Stimulated activated CD4-positive, alpha-beta T cell treated with anti-CD3 and anti-CD28 coated beads, TNF-alpha, amount 100 ng/mL, for 4 hours (primary cell): ENCODE measurements around the gene HOXC11.

Experiments used
- DNase-seq, 3 experiments: peaks; one replicate each; pipeline ENCODE4 v3.0.0-alpha.2; 2020; ENCODE audit warnings: low read depth in 3 of 3

HOXC11 gene

DNA sequence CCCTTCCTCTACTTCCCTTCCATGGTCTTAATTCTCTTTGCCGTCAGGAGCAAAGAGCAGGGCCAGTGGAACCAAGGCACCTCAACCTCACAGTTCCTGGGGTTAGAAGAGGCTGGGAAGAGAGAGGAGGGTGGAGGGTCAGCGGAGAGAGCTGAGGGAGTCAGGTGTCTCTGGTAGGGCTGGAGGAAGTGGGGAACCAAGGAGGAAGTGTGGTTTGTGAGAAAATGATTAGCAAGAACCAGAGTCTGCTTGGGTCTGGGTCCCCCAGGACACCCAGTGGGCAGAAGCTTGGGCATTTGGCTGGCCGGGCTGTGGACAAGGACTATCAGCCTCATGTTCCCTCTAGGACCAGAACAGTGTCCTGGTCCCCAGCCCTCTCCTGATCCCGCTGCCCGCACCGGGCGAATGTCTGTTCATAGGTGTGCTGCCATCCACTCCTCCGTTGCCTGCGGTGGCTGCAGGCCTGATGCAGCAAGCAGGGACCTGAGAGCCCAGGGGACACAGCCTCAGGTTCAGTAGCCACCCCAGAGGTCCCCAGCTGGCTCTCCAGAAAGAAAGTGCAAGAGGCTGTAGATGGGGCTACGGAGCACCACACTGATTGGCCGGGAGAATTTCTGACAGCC lies 15.9 kb upstream of the HOXC11 start:
- DNase-seq, result no peak

DNA sequence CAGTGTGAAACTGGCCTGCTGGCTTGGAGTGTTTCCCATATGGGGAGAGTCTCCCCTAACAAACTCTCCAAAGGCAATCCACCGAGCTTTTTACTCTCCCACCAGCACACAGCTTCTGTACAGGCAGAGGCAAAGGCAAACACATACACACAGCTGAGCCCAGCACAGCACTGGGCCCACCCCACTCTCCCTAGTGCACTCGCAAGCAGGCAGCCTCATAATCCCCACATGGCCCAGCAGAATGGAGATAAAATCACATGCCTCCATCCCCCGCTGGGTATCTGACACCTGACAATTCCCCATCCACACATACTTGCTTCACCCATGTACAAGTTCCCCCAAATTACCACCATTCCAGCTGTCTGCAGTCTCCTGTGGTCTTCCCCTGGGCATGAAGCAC lies 14.8 kb upstream of the HOXC11 start:
- DNase-seq, result no peak

DNA sequence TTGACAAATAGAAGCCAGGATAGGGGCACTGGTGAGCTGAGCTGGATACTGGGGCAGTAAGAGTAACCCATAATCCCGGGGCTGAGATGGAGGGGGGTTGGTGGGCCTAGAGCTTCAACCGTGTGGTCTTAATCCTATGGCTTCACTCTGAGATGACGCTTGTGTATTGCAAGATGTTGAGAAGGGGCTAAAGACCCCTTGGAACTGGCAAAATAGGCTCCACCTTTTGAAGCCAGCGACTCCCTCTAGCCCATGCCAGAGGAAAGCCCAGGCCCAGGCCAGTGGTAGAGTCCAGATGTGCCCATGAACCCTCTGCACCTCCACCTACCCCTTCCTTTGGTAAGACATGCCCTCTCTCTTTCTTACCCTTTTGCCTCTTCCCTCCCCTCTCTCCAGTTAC lies 13.6 kb upstream of the HOXC11 start:
- DNase-seq, result no peak

DNA sequence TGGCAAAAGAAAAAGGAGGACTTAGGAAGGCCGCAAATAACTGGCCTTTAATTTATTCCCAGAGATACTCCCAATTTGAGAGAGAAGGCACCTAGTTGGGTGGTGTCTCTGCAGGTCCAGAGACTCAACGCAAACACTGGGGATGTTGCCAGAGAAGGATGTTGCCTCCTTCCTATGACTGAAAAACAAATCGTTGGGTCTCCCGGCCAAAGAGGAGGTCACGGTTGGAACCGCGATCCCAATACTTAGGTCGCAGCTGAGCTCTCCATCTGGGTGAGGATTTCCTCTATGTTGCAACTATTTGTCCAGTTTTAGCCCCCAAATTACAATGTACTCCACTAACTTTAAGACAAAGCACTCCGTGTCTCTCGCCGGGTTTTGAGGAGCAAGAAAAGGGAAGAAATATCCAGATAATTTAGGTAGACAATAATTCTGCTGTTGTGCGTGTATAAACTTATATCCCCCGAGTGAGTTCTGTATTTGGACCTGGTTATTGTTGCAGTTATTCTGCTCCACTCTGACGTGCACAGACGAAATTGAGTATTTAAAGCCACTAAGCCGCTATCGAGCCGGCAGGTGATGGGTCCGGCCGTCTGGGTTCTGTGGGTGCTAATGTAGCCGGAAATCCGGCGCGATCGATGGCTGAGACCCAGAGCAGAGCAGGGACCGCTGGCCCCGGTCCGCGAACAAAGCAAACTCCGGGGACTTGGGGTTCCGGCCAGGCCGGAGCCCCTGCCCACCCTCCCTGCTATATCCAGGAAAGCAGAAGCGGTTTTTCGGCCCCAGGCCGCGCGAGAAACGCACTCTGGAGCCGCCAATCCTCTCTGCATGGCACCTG lies 12.5 kb upstream of the HOXC11 start:
- DNase-seq, result no peak

DNA sequence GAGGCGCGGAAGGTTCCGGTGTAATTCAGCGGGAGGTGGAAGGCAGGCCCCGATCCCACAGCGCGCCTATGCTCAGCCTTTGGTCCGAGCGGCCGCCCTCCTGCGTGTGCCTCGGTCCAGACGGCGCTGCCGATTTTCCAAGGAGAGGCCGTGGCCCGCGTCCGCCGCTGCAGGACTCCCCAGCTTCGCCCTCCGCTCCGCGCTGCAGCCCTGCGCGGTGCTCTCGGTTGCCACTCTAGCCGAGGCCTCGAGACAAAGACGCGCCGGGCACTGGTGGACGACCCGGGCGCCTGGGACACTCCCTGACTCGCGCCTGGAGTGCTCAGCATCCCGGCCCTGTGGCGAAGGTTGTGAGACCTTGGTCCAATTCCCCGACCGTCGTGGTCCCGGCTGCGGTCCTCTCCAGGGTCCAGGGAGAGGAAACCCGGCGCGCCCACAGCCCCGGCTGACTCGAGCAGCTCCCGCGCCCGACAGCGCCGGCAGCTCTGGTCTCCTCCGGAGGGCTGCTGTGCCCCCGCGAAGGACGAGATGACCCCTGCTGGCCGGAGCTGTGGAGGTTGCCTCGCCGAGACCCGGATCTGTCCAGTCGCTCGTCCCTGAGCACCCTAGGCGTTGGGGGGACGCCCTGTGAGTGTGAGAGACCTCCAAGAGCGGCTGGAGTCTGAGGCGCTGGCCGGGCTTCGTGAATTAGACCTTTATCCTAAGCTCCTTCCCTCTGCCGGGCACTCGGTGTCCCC lies 11.7 kb upstream of the HOXC11 start:
- no peak for DNase-seq

DNA sequence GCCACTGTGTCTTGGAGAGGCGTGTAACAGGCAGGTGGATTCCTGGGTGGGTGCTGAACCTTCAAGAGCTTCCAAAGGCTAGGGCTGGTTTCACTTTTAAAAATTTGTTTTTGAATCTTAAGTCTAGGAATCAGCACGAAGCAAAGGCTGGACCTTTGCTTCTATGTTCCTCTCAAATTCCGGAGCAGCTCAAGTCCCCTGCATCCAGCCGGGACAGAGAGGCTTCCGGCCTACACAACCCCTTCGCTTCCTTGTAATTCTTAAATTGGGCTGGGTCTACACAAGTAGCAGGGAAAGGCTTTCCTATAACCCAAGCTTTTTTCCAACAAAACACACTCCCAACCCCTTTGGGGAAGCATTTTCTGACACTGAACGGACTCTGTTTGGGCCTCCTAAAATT lies 9.9 kb upstream of the HOXC11 start:
- no peak for DNase-seq

DNA sequence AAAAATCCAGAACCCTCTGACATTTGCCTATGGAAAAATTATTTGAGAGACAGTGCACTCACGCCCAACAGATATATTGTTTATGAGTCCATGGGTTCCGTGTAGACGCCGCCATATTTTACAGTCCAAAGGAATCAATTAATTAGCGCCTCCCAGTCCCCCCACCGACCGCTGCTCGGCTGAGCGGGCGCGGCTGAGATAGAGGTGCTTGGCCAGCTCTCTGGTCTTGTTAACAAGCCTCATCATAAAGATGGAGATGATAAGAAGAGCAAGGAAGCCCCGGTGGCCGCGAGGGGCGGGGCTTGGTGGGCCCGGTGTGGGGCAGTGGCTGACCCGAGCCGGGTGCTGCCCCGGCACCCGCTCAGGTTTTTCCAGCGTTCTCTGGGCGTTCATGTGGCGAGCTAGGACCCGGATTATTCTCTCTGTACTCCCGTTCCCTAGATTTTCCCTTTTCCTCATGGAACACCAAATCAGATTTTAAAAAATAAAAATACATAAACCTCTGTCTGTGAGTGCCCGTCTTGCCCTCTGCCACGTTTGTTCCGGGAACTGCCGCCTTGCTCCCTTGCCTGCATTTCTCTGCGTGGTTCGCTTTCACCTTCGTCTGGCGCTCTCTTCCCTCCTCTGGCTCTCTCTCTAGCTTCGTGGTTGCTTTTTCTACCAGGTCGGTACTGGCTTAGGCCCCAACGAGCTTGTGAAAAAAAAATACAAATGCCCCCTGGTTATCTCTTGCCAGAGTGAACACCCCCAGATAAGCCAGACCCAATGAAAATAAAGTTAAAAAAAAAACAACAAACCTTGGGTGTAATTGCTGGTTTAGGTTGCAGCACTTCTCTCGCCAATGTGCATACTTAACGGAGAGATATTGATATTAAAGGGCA lies 9.3 kb upstream of the HOXC11 start:
- no peak for DNase-seq

DNA sequence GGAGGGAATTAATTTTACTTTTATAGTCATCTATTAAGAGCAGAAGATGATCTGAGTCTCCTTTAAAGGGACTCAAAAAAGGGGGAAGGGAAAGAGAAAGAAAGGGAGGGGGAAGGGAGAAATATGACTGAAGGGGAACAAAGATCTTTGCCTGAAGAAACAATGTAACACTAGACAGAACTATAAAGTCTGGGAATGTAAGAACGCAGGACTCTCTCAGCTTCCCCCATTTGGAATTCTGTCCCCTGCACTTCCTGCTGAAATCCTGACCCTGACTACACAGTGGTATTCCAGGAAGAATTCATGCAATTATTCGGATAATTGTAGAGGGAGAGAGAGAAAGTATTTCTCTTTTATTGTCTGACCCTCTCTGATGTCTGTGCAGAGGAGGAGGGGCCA lies 8.6 kb upstream of the HOXC11 start:
- DNase-seq, result no peak

DNA sequence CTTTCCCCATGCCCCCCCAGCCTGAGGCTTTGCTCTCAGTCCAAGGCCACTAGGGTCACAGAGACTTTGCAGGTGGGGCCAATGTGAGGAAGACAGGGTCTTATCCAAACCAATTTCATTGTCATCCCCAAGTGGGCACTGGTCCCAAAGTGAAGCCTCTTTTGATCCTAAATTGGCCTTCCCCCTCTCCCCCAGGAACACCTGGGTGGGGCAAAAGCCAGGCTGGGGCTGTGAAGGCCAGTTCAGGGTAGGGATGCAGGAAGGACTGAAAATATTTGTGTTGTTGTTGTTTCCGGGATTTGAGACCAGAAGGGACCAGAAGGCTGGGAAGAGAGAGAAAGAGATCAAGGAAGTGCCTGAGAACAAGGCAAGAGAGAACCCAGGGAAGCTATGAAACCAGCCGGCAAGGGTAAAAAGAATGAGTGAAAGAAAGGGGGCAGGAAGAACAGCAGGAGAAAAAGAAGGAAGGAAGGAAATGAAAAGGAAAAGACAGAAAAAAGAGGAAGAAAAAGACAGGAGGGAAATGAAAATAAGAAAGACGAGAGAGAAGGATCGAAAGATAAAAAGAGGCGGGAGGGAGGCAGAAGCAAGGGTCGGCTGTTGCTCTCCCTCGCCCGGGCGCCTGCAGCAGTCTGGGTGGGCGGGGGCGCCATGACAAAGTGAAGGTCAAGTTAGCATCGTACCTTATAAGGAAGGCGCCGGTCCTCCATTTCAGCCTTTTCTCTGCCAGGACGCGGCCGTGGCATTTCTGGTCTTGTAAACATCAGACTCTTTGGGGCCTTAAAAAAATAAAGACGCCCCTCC lies 7.4 kb upstream of the HOXC11 start:
- DNase-seq, result no peak

DNA sequence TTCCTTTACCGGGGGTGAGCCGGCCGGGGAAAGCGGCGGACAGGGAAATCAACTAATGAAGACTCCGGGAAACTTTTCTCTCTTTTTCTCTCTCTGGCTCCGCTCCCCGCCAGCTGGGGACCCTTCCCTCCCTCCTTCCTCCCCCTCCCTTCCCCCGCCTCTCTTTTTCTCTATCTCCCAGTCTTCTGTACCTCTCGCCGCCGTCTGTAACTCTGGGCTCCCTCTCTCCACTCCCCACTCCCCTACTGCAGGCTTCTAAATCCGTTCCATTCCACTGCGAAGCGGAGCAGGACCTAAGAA lies 6.9 kb upstream of the HOXC11 start:
- no peak for DNase-seq

DNA sequence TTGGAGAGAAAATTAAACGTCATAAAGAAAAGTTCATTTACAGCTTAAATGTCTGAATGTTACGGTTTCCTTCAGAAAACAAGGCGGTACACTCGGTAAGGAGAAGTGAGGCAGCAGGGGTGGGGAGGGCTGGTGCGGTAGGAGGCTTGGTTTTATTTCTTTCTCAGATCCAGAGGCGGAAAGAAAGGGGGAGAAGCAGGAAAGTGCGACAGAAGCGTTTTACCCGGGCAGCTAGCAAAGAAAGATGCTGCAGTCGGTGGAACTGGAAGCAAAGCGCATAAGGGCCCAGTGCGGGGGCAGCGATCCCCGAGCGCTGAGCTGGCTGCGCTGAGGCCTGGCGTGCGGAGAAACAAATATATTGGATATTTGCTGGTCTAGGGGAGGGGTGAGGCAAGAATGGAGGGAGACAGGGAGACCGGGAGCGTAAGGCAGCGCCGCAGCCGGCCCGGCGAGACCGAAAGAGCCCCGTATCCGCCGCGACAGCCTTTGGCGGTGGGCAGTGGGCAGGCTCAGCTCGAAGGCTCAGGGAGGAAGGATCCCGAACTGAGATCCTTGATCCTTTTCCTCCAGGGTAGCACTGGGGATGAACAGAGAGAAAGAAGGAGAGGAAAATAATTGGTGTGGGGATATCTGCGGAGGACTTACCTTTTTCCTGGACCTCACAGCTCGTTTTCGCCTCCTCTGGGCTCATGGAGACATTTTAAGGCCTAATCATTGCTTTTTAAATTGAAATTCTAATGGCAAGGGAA lies 6.4 kb upstream of the HOXC11 start:
- DNase-seq, result no peak

DNA sequence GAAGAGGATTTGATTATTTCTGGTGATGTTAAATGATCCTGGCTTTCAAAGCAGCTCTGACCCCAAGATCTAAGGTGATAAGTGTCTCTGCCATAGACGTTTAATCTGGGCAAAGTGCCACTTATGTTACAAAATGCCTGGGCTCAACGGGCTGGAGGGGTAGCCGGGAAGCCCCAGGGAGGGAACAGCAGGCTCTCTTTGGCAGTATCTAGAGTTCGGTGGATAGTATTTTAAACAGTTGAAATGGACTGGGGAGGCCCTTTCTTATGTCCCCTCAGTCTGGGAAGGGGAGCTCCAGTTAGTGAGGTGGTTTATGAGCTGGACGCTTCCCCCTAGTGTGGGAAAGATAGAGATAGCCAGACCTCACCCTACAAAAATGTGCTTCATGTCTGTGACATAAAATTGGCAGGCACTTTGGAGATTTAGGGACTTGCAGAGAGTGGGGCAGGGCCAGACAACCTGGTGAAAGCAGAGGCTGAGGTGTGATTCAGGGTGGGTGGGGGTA lies 5.5 kb upstream of the HOXC11 start:
- DNase-seq, result no peak

DNA sequence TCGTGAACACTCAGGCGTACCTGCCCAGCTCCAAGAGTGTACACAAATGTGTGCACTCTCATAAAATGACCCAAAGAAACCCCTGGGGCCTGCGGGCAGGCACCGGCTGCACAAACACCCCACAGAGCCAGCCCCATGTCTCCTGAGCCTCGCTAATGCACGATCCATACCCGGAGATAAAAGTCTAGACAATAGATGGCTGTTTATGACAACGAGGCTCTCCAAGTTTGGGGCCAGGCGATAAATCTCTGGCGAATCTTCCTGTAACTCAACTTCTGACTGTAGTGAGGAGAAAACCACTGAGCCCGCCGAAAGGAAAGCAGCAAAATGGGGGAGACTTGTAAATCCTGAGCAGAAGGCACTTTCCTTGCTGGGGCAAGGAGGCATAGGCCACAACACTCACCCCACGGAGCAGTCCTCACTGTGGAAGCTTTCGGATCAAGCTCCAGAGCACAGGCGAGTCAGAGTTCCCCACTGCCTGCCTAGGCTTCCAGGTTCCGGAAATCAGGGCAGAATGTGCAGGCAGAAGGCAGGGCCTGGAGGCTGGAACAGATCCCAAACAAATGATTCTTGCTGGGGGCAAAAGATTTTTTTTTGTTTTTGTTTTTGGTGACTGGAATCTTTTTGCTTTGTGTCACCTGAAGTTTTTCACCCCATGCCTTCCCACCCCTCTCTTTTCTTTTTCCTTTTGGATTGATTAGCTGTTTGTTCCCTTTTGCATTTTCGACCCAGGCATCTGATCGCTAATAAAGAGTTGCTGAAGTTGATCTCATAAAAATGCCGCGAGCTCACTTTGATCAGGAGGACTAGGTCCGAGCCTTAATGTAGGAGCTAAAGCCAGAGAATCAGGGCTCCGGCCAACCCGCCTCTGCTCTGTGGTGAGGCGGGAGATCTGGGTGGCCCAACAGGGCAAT lies 4.5 kb upstream of the HOXC11 start:
- no peak for DNase-seq

DNA sequence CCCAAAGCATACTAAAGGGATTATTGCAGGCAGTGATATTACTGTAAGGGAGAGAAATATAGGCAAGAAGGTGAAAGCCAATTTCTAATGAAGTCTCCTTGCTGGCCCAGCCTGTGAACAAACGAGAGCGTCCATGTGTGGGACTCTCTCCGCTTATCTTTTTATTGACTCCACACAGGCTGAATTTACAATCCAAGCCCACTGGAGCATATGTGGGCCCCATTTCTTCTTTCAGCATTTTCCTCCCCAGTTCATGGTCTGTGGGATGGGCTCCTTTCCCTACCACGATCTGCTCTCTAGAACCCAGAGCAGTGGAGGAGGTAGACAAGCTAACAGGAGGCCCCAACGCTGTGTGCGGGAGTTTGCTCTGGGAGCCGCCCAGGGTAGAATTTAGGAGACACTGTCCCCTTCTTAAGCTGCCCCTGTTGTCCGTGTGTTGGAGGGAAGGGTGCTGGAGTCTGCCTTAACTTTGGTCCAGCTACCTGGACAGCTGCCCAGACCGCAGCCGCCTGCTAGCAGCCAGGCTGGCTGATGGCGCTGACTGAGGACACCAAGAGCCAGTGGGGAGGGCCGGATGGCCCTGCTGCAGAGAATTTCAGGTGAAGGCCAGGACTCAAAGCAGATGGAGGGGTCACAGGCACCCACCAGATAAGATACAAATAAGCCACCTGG lies 3.2 kb upstream of the HOXC11 start:
- no peak for DNase-seq

DNA sequence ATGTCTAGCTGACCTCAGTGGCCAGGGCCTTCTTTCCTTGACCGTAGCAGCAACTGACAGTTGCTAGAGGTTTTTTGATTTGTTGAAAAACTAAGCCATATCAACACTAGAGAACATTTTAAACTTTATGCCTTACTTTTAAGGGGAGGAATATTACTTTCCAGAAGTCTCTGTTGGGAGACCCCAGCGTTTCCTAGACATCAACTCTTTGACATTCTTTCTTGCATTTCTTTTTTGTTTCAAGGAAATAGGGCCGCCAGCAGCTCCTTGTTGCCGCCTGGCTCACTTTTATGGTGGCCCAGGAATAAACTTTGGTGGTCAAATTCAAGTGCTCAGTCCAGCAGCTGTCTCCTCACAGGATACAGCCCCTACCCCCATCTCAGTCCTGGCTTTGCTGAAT lies 2.5 kb upstream of the HOXC11 start:
- DNase-seq, result no peak

DNA sequence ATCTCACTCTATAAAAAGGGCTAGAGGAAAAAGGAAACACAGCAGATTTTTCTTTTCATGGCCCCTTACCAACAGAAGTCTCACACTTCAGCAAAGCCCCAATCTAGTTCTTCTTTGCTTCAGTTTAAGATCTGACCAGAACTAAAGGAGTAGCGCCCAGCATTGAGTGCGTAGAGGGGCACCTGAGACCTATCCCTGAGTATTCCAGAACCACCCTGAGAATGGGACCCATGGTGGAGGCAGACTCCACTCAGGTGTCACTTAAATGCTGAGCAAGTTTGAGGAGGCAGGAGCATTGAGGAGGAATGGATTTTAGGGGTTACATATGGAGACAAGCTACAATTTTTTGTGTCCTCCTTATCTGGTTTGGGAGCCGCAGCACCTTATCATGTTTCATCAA lies 1.8 kb upstream of the HOXC11 start:
- DNase-seq, result no peak

DNA sequence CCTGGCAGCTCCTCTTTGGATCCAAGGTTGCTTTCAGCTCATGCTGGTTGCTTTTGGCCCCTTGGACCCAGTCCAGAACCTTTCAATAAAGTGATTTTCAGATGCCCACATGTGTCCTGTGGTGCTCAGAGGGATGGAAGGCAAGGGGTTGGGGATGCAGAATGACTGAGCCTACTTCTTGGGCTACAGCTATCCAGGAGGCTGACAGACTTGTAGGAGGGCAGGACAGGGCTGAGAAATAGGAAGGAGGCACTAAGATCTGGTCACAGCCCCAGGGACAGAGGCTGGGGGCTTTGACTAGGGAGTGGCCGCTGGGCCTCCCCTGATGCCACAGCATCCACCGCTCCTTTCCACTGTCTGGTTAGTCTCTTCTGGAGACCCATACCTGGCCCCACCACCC lies 1.2 kb upstream of the HOXC11 start:
- DNase-seq, result no peak

DNA sequence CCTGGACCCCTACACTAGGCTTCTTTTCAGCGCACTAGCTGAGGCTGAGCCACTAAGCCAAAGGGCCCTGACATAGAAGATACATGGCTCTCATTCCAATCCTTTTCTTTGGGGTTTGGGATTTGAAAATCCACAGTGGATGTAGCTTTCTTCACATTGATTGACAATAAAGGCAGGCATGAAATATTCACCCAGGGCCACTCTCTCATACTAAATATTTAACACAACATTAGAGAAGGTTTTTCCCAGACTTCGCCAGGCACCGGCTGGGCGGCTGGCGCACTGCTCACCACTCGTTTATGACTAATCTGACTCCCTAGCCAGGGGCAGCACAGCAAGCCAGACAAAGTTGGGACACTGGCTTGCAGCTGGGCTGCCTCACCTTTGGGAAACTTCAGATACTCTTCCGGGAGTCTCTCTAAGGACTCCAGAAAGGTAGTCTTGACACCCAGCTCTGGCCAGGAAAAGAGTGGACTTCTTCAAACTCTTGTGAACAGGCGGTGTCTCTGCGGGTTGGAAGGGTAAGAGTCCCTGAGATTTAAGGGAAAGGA lies 699 bp upstream of the HOXC11 start:
- DNase-seq, result no peak
